Astrocyte (in vitro differentiated cells and primary cell): ENCODE results near the gene PFKL. TPM values are rescaled to one million over a fixed set of nuclear protein-coding genes. Genes with fewer than 3 reads are reported as not detected.

Experiments used
- DNase-seq: peaks from one replicate; pipeline ENCODE4 v3.0.0-alpha.2; 2010; ENCODE audit warnings: low read depth
- FAIRE-seq: peaks from 2 replicates; lab custom pipeline; 2011; peaks lifted over from hg19 to GRCh38; lab: Jason Lieb, UNC
- H2AFZ ChIP-seq: 2 replicates; pipeline ENCODE4 v1.6.0; 2012; ENCODE audit warnings: low read depth, low read length, inconsistent platforms
- H3K27ac ChIP-seq: 2 replicates; pipeline ENCODE4 v1.5.1; 2011; ENCODE audit warnings: low read depth, low read length, inconsistent platforms
- H3K27me3 ChIP-seq: 2 replicates; pipeline ENCODE4 v1.6.0; 2011; ENCODE audit warnings: low read length, inconsistent platforms; ENCODE audit not compliant: insufficient read depth
- H3K36me3 ChIP-seq: 2 replicates; pipeline ENCODE4 v1.5.1; 2011; ENCODE audit warnings: low read length, inconsistent platforms; ENCODE audit not compliant: insufficient read depth
- H3K4me1 ChIP-seq: 2 replicates; pipeline ENCODE4 v1.5.1; 2011; ENCODE audit warnings: low read length, inconsistent platforms; ENCODE audit not compliant: insufficient read depth
- H3K4me2 ChIP-seq: 2 replicates; pipeline ENCODE4 v1.6.0; 2012; ENCODE audit warnings: low read length, inconsistent platforms
- H3K4me3 ChIP-seq: 2 replicates; pipeline ENCODE4 v1.5.1; 2011; ENCODE audit warnings: low read depth, mild to moderate bottlenecking, low read length, inconsistent platforms; ENCODE audit not compliant: insufficient read depth
- H3K79me2 ChIP-seq: 2 replicates; pipeline ENCODE4 v1.6.0; 2012; ENCODE audit warnings: mild to moderate bottlenecking, low read length, inconsistent platforms; ENCODE audit not compliant: insufficient read depth
- H3K9ac ChIP-seq: 2 replicates; pipeline ENCODE4 v1.6.0; 2012; ENCODE audit warnings: mild to moderate bottlenecking, low read length, inconsistent platforms
- H3K9me3 ChIP-seq: 2 replicates; pipeline ENCODE4 v1.5.1; 2012; ENCODE audit warnings: low read depth, mild to moderate bottlenecking, low read length, inconsistent platforms; ENCODE audit not compliant: insufficient read depth
- H4K20me1 ChIP-seq: 2 replicates; pipeline ENCODE4 v1.6.0; 2012; ENCODE audit warnings: low read length, inconsistent platforms; ENCODE audit not compliant: insufficient read depth
- H3K27ac Mint-ChIP-seq: one replicate; pipeline ENCODE4 v1.8.0; 2021; ENCODE audit warnings: mild to moderate bottlenecking, mixed read lengths; ENCODE audit not compliant: unreplicated experiment
- H3K27me3 Mint-ChIP-seq: one replicate; pipeline ENCODE4 v1.8.0; 2021; ENCODE audit warnings: low read depth, mixed read lengths; ENCODE audit not compliant: unreplicated experiment
- H3K36me3 Mint-ChIP-seq: one replicate; pipeline ENCODE4 v1.8.0; 2021; ENCODE audit warnings: low read depth, mixed read lengths; ENCODE audit not compliant: unreplicated experiment
- H3K4me1 Mint-ChIP-seq: one replicate; pipeline ENCODE4 v1.8.0; 2021; ENCODE audit warnings: low read depth, mixed read lengths; ENCODE audit not compliant: unreplicated experiment
- H3K4me3 Mint-ChIP-seq: one replicate; pipeline ENCODE4 v1.8.0; 2021; ENCODE audit warnings: mild to moderate bottlenecking, moderate library complexity, mixed read lengths; ENCODE audit not compliant: unreplicated experiment
- H3K9me3 Mint-ChIP-seq: one replicate; pipeline ENCODE4 v1.8.0; 2021; ENCODE audit warnings: mild to moderate bottlenecking, mixed read lengths; ENCODE audit not compliant: unreplicated experiment
- EZH2 ChIP-seq: IDR thresholded peaks from 2 replicates; pipeline ENCODE4 v1.6.1; 2012; ENCODE audit warnings: mild to moderate bottlenecking, low read length, inconsistent platforms; ENCODE audit not compliant: insufficient read depth
- total RNA-seq: library from RNA; stranded (reverse); gene quantifications from 2 replicates; pipeline ENCODE4 v1.2.1, GENCODE V29; 2021
- TF ChIP-seq, protein P1 (sequence below): IDR thresholded peaks from 2 replicates; pipeline ENCODE4 v1.5.1; 2011; ENCODE audit warnings: low read depth, mild to moderate bottlenecking, inconsistent platforms, low read length, moderate library complexity; ENCODE audit not compliant: insufficient read depth

PFKL gene
- total RNA-seq, 1 donor from 2014 or later, result 109 TPM

DNA sequence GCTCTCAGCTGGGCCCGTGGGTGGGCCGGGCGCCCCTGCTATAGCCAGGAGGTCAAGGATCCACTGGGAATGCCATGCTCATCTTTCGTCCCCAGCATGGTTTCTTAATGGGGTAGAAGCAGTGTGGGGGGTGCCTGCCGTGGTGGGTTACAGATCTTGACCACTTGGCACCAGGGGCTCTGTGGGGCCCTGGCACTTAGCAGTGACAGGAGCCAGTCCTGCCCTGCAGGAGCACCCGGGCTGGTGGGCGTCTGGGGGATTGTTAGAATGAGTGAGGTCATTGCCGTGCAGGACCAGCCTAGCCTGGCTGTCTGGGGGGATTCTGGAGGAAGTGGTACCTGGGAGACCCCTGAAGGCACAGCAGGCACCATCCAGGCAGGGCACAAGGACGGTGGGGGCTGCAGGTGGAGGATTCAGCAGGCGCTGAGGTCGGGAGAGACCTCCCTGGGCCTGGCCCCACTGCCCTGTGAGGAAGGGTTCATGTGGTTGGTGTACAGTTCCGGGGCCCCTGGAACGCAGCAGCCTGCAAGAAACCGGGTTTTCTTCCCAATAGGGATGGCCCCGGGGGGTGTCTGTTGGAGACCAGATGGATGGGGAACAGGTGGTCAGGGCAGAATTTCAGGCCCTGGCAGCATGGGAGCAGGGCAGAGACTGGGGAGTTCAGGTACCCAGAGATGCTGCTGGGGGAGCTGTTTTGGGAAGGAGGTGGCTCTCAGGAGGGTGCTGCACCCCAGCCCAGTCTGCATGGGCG lies 9.4 kb upstream of the PFKL start:
- H3K9me3 Mint-ChIP-seq, result no peaks in the 10 kb centered on the region

DNA sequence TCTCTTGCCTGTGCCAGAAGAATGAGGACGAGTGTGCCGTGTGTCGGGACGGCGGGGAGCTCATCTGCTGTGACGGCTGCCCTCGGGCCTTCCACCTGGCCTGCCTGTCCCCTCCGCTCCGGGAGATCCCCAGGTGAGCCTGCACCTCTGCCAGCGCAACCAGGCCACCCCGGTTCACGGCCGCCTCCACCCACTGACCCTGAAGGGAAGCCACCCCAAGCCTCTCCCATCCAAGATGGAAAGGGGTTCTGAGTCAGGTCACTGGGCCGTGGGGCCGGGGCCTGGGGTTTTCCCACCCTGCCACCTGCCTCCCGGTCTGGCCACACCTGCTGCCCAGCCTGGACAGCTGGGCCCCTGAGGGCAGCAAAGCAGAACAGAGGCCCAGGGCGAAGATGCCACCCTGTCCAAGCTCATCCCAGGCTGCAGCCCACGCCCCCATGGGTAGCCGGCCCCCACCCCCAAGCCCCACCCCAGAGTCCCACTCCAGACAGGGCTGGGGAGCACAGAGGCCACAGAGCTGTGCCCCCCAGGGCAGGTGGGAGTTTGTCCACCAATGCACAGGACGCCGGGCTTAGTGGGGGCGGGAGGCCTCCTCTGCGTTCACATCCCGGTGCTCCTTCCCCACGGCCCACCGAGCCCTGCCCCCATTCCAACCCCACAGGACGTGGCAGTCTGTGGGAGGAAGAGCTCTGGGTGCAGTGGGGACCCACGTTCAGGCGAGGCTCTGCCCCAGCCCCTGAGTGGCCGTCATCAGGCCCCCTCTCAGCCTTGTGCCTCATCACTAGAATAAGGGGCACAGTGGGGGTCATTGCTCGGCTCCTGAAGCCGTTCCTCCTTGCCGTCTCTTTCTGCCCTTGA lies 8.5 kb upstream of the PFKL start:
- FAIRE-seq (no peak), DNase-seq (no peak)
- no peak overlapping the region for H3K27ac Mint-ChIP-seq
- H3K4me1 Mint-ChIP-seq, result no peaks in the 10 kb centered on the region
- Histone ChIP-seq H3K4me2 (no peak overlapping the region), H3K27me3 (peaks cover 2% of the 10 kb centered on the region), H3K36me3 (no peaks in the 10 kb centered on the region), H4K20me1 (no peaks in the 10 kb centered on the region), H3K9me3 (no peaks in the 10 kb centered on the region), H2AFZ (no peak overlapping the region), H3K4me1 (no peaks in the 10 kb centered on the region), H3K9ac (no peak overlapping the region), H3K27ac (no peak overlapping the region), H3K79me2 (no peaks in the 10 kb centered on the region), H3K4me3 (no peak overlapping the region)
- H3K36me3 Mint-ChIP-seq, result no peaks in the 10 kb centered on the region
- H3K4me3 Mint-ChIP-seq, result no peak overlapping the region
- H3K9me3 Mint-ChIP-seq, result no peaks in the 10 kb centered on the region
- TF ChIP-seq EZH2, result no peak
- TF ChIP-seq, protein P1, sequence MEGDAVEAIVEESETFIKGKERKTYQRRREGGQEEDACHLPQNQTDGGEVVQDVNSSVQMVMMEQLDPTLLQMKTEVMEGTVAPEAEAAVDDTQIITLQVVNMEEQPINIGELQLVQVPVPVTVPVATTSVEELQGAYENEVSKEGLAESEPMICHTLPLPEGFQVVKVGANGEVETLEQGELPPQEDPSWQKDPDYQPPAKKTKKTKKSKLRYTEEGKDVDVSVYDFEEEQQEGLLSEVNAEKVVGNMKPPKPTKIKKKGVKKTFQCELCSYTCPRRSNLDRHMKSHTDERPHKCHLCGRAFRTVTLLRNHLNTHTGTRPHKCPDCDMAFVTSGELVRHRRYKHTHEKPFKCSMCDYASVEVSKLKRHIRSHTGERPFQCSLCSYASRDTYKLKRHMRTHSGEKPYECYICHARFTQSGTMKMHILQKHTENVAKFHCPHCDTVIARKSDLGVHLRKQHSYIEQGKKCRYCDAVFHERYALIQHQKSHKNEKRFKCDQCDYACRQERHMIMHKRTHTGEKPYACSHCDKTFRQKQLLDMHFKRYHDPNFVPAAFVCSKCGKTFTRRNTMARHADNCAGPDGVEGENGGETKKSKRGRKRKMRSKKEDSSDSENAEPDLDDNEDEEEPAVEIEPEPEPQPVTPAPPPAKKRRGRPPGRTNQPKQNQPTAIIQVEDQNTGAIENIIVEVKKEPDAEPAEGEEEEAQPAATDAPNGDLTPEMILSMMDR, result no peak
- H3K27me3 Mint-ChIP-seq, result peaks cover 26% of the 10 kb centered on the region

More for the DNA sequence above, 9.4 kb upstream of the PFKL start:
- no peaks in the 10 kb centered on the region for H4K20me1 ChIP-seq
- H3K4me2 ChIP-seq, result no peak overlapping the region
- no peak overlapping the region for H3K9ac ChIP-seq
- H3K27me3 ChIP-seq, result peaks cover 2% of the 10 kb centered on the region
- H3K4me1 ChIP-seq, result no peaks in the 10 kb centered on the region
- FAIRE-seq (no peak), DNase-seq (no peak)
- no peaks in the 10 kb centered on the region for H3K36me3 ChIP-seq
- no peak overlapping the region for H3K4me3 Mint-ChIP-seq
- no peak overlapping the region for H2AFZ ChIP-seq
- H3K27ac Mint-ChIP-seq, result no peak overlapping the region
- no peaks in the 10 kb centered on the region for H3K4me1 Mint-ChIP-seq
- H3K9me3 ChIP-seq, result no peaks in the 10 kb centered on the region
- no peaks in the 10 kb centered on the region for H3K79me2 ChIP-seq
- H3K27me3 Mint-ChIP-seq, result peaks cover 26% of the 10 kb centered on the region
- TF ChIP-seq, protein P1, result no peak
- TF ChIP-seq EZH2, result no peak
- no peak overlapping the region for H3K4me3 ChIP-seq
- H3K36me3 Mint-ChIP-seq, result no peaks in the 10 kb centered on the region
- no peak overlapping the region for H3K27ac ChIP-seq
